HG03159 (cell line): ENCODE results near the gene ZNF275.
"Not testable (repeated sequence)": the region's sequence is repeated elsewhere in the genome, so short reads cannot be mapped to it uniquely, and the experiment has no call there.

Experiments used
- ATAC-seq: cut with Tn5 transposase; IDR thresholded peaks from one replicate; pipeline ENCODE4 v1.9.1; 2021; ENCODE audit warnings: mild to moderate bottlenecking, moderate library complexity; ENCODE audit not compliant: unreplicated experiment

The ZNF275 gene

GRCh38 chrX:153333821-153334653 lies at the start of gene ZNF275:
ZNF275 (plus strand) TSS chrX:153334153; CDS start chrX:153336680, 2,527 bp downstream.
- ATAC-seq: peak; percentile 88

DNA sequence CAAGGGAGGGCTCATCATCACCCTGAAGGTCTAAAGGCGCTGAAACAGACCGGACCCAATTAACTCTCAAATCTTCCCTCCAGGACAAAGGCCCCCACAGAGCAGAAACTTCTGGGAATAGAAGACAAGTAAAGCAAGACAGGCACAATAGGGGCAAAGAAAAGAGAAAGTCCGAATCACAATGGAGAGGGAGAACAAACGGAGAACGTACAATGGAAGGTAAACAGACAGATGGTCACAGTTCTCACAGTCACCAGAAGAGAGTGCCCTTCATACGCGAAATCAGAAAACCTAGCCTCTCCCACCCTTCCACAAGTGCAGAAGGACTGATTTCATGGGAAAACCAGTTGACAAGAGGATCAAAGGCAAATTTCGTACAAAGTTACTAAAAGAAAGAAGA lies 48.3 kb upstream of the ZNF275 start:
- not testable (repeated sequence) for ATAC-seq

GRCh38 chrX:153288807-153289206 lies 45.1 kb upstream of the ZNF275 start:
- ATAC-seq: not testable (repeated sequence)

DNA sequence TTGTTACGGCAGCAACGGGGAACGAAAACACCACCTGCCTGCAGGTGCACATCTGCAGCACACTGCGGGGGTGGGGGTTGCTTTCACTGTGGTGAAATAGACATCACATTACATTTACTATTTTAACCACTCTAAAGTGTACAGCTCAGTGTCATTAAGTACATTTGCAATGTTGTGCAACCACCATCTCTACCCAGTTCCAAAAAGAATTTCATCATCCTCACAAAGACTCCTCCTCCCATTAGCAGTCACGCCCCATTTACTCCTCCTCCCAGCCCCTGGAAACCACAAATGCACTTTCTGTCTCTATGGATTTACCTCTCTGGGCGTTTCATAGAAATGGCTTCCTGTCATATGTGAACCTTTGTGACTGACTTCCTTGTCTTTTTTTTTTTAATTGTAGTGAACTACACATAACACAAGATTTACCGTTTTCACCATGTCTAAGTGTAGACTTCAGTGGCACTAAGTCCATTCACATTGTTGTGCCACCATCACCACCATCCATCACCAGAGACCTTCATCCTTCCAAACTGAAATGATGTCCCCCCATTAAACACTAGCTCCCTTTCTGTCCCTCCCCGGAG lies 40.4 kb upstream of the ZNF275 start:
- ATAC-seq: not testable (repeated sequence)

- no peak for ATAC-seq
Measured at GRCh38 chrX:153297376-153297775, 36.6 kb upstream of the ZNF275 start.

- no peak for ATAC-seq
Measured at GRCh38 chrX:153299855-153300254, 34.1 kb upstream of the ZNF275 start.

DNA sequence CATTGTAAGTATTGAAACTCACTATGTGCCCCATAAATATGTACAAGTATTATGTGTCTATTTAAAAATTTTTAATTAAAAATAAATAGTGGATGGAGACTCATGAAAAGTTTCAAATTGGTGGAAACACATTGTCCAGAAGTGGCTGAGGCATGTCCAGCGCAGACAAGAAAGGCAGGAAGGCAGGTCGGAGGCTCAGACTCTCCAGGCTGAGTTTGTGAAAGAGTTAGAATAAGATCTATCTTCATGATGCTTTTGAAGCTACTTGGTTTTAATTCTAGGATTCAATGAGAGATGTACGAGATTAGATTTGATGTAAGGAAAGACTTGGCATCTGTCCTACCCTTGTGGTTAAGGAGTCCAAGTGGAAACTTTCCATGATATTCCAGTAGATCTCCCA lies 32.2 kb upstream of the ZNF275 start:
- ATAC-seq: no peak

DNA sequence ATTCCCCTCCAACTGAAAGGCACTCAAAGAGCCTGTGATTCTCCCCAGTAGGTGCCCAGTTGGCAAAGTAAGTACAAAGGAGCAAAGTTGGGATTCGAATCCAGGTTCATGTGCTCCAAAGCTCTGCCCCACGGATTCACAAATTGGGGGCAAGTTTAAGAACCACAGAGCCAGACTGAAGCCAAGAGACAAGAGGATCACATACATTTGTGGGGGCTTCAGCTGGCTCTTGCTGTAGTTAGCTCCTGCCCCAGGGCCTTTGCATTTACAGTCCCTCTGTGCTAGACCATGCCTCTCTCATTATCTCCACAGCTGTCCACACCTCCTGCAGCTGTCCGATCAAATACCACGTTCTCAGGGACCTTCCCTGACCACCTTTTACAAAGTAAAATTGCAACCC lies 31.2 kb upstream of the ZNF275 start:
- ATAC-seq: no peak

DNA sequence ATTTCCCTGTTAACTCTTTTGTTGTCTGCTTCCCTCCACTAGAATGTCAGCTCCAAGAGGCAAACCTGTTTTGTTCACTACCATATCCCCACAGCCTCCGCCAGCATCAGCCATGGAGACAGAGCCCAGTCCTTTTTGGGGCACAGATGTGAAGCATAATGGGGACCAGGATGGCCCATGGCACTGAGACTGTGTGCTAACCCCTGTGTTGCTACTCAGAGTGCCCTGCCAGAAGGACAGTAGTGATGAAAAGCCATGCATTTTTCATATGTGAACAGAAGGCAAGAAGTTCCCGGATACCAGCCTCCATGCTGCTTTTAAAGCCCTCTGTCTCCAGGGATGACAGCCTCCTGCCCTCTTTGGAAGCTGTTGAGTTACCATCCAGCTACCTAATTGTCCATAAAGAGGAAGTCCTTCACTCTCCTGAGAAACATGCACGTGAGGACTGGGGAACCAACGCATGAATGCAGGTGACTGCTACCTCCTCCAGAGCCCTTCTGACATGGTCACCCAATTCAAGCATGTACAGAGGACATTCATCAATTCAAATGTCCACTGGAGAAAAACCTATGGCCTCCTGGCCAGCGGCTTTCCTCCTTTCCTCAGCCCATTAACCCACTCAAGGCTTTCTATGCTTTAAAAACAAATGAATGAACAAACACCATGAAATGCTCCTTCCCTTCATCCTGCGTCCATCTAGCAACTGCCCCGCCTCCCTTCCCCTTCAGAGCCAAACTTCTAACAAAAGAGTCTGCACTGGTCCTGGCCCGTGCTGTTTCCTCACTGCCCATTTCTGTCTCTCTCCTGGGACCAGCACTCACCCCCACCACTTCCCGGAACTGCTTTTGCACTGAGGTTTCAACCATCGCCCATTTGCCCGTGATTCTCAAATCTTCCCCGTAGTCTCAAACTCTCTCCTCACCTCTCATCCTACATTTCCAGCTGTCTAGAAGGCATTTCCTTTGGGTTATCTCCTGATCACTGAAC lies 30.4 kb upstream of the ZNF275 start:
- ATAC-seq: no peak

DNA sequence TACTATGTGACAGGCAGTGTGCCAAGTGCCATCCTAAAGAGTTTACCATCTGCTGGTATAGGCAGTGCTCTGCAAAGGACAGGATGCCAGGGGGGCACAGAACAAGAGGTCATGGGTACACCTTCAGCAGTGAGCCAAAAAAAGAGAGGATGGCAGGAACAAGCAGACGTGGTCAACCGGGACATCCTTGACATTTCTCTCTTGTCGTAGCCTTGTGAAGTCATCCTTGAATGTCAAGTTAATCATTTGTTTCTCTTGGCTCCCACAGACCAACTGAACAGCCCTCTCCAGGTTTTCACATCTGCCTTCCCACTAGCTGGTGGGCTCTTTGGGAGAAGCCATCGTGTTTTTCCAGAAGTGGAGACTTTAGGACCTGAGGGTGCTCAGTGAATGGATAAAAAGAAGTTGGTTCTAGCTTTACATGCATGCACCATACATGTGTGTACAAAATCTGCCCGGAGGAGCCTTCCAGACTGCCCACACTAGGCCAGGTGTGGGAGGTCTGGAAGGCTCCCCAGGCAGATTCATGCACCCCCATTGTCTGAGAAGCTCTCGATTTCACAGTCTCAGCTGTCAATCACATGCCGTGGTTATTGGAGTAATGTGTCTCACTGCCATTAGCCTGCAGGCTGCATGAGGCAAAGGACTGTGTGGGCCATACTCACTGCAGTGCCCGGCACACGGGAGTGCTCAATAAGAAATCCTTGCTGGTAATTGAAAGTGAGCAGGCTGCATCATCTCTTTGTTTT lies 28.8 kb upstream of the ZNF275 start:
- ATAC-seq: no peak

DNA sequence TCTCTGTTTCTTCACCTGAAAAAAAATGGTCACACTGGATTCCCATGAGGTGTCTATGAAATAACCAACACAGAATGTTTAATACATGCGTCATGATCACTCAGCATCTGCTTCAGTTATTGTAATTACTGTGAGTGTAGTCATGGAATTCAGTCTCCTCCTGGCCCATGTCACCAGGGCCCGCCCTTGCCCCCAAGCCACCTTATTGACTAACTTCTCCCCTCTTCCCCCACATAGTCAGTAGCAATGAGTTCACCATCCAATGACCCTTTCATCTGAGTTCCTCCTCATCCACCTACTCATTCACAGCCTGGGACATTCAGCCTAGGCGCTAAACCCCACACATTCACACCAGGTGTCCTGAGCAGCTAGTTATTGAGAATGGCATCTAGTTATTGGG lies 28.0 kb upstream of the ZNF275 start:
- ATAC-seq: no peak

DNA sequence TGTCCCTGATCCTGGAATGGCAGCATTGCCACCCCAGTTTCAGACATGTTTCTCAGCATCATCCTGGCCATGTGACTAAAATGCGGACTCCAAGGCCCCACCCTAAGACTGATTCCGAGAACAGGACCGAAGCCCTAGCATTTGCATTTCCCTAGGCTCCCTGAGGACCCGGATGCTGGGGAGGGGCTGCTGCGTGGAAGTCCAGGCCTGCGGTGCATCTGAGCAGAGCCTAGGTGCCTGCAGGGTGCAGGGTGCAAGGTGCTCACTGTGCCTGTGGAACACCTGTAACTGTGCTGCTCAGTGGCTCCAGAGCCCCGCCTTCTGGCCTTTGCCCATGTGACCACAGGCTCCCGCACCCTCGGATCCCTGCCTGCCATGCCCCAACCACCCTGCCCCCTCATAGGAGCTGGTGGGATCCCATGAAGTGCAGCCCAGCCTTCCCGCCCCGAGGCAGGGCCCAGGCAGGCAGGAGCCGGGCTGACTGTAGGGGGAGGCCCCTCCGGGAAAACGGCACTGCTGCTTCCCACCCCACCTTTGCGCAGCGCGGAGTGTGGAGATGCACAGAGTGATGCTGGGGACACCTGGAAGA lies 27.3 kb upstream of the ZNF275 start:
- ATAC-seq: no peak

GRCh38 chrX:153307276-153308178 lies 26.4 kb upstream of the ZNF275 start:
- ATAC-seq: no peak

DNA sequence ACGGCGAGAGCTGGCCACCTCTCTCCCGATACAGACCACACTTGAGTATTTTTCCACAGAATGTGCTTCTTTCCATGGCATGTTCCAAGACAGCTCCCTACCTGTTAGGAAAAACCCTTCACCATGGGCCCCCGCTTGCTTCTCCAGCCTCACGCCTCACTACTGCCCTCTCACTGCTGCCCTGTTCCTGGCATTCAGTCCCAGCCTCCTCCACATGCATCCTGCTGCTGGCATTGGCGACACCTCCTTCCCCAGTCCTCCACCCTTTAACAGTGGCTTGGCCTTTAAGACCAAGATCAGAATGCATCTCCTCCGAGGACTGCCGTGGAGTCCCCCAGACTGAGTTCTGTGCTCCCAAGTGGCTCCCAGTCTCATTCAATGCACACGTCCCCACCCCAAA lies 23.1 kb upstream of the ZNF275 start:
- no peak for ATAC-seq

- no peak for ATAC-seq
Measured at GRCh38 chrX:153312041-153312440, 21.9 kb upstream of the ZNF275 start.

DNA sequence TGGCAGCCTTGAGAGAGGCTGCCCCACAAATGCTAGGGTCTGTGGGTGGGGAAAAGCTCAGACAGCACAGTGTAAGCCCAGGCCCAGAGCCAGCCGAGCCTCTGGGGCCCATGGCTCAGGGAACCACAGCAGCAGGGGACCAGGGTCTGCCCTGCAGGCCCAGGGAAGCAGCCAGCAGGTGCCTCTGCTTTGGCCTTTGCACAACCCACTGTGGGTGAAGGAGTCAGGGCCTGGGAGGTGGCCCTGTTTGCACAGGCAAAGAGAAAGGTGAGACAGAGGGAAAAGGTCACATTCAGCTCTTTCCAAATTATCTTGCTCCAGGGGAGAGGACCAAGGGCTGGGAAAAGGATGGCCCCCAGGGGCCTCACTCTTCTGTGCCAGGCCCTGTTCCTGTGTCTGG lies 21.1 kb upstream of the ZNF275 start:
- ATAC-seq: no peak

GRCh38 chrX:153317306-153317705 lies 16.6 kb upstream of the ZNF275 start:
- no peak for ATAC-seq

DNA sequence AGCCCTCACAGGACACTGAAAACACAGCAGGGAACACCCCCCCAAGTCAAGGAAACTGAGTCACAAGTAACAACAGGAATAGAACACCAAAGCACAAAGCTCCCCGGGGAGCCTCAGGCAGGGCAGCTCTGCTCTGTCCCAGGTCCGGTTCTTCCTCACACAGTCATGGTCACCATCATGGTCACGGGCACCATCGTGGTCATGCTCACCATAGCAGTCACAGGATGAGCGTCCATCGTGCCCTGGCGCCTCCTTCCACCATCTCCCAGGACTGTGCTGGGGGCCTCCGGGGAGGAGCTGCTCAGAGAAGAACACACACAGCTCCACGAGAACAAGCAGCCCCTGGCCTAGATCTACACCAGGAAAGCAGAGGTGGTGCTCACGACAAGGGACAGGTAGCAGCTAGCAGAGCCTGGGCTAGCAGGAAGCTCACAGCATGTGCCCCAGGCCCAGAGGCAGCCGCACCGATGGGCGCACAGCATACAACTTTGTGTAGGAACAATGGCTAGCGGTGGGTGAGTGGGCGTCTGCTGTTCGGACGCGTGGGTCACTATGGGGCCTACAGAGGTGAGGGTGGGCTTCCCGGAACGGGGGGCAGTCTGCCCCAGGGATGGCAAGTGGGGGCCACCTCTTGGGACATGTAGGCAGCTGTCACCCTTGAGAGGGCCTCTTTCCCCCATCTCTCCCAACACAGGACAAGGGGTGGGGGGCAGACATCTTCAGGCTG lies 15.8 kb upstream of the ZNF275 start:
- no peak for ATAC-seq

GRCh38 chrX:153318811-153319210 lies 15.1 kb upstream of the ZNF275 start:
- ATAC-seq: no peak
